OCI-LY1 (cell line): Measurements from ENCODE around the gene GPHA2.

ENCODE experiments used
- H2AFZ ChIP-seq: fragments of 200-600 bp; sonication (generic), shearing (Covaris generic); 2 replicates; pipeline ENCODE4 v1.6.0; 2014; ENCODE audit warnings: antibody characterized with exemption, mild to moderate bottlenecking, low read length
- H3F3A ChIP-seq: fragments of 200-600 bp; sonication (generic), shearing (Covaris generic); 2 replicates; pipeline ENCODE4 v1.6.0; 2014; ENCODE audit warnings: mild to moderate bottlenecking, antibody characterized with exemption, low read length, moderate library complexity; ENCODE audit not compliant: insufficient read depth
- H3K27ac ChIP-seq: fragments of 200-600 bp; sonication (generic); 2 replicates; pipeline ENCODE4 v1.5.1; 2014; ENCODE audit warnings: low read length, mixed run types, mild to moderate bottlenecking, low read depth; ENCODE audit not compliant: poor library complexity, severe bottlenecking
- H3K27me3 ChIP-seq: fragments of 200-600 bp; sonication (generic); 2 replicates; pipeline ENCODE4 v1.6.0; 2014; ENCODE audit warnings: antibody characterized with exemption, mild to moderate bottlenecking, low read length, moderate library complexity; ENCODE audit not compliant: insufficient read depth
- H3K36me3 ChIP-seq: fragments of 200-600 bp; sonication (generic); 2 replicates; pipeline ENCODE4 v1.6.1; 2014; ENCODE audit warnings: mild to moderate bottlenecking, antibody characterized with exemption, low read length, moderate library complexity, mixed read lengths; ENCODE audit not compliant: insufficient read depth
- H3K4me1 ChIP-seq: fragments of 200-600 bp; sonication (generic); 2 replicates; pipeline ENCODE4 v1.5.1; 2014; ENCODE audit warnings: mild to moderate bottlenecking, low read length, moderate library complexity; ENCODE audit not compliant: insufficient read depth, severe bottlenecking
- H3K4me2 ChIP-seq: fragments of 200-600 bp; sonication (generic), shearing (Covaris generic); 2 replicates; pipeline ENCODE4 v1.6.1; 2014; ENCODE audit warnings: low read length
- H3K4me3 ChIP-seq: fragments of 200-600 bp; sonication (generic); 2 replicates; pipeline ENCODE4 v1.5.1; 2014; ENCODE audit warnings: low read length, low read depth, mild to moderate bottlenecking, mixed read lengths; ENCODE audit not compliant: poor library complexity, severe bottlenecking
- H3K79me2 ChIP-seq: fragments of 200-600 bp; shearing (Covaris generic); 2 replicates; pipeline ENCODE4 v1.6.1; 2016; ENCODE audit warnings: mixed run types, low read length, mixed read lengths; ENCODE audit not compliant: insufficient read depth
- H3K9ac ChIP-seq: fragments of 200-600 bp; sonication (generic), shearing (Covaris generic); 2 replicates; pipeline ENCODE4 v1.6.1; 2014; ENCODE audit warnings: mild to moderate bottlenecking, low read length, mixed read lengths
- H3K9me2 ChIP-seq: fragments of 200-600 bp; sonication (generic), shearing (Covaris generic); 2 replicates; pipeline ENCODE4 v1.6.1; 2014; ENCODE audit warnings: low read depth, mild to moderate bottlenecking, low read length, mixed read lengths
- H3K9me3 ChIP-seq: fragments of 200-600 bp; shearing (Covaris generic); 2 replicates; pipeline ENCODE4 v1.6.1; 2014; ENCODE audit warnings: low read length, mixed read lengths
- H4K20me1 ChIP-seq: fragments of 200-600 bp; sonication (generic), shearing (Covaris generic); 2 replicates; pipeline ENCODE4 v1.6.0; 2016; ENCODE audit warnings: mild to moderate bottlenecking, low read length; ENCODE audit not compliant: insufficient read depth
- EZH2 ChIP-seq: fragments of 200-600 bp; sonication (generic), shearing (Covaris generic); IDR thresholded peaks from 2 replicates; pipeline ENCODE4 v1.8.0; 2017; ENCODE audit warnings: borderline replicate concordance, mixed run types, mild to moderate bottlenecking, antibody characterized with exemption, low read length, moderate library complexity, mixed read lengths
- TF ChIP-seq, protein P1 (sequence below): fragments of 200-600 bp; sonication (generic), shearing (Covaris generic); IDR thresholded peaks from 2 replicates; pipeline ENCODE4 v1.5.1; 2017; ENCODE audit warnings: mild to moderate bottlenecking, antibody characterized with exemption, low read length, moderate library complexity, mixed read lengths

GPHA2 gene

DNA sequence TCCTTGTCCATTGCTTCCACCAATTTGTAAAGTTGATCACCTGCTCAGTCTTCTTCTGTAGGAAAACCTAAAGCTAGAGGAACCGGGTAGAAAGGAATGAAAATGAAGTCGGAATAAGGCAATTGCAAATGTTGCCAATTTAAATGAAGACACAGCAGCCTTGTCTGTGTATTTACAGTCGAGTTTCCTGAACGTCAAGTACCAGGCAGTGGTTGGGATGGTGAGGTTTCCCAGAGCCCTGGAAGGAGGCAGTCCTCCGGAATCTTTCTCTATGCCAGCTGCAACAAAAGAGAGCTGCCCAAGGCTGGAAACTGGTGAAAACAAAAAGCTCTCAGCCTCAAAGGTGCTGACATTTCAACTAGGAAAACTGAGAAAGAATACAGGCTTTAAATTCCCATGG, 18.5 kb upstream of the GPHA2 start:
- H2AFZ ChIP-seq: no peak overlapping the region
- no peak overlapping the region for H3K9ac ChIP-seq
- H3K36me3 ChIP-seq: no peaks in the 10 kb centered on the region
- H4K20me1 ChIP-seq: no peaks in the 10 kb centered on the region
- H3K27ac ChIP-seq: no peak overlapping the region
- no peaks in the 10 kb centered on the region for H3K79me2 ChIP-seq
- no peak overlapping the region for H3K4me3 ChIP-seq
- H3K9me2 ChIP-seq: no peaks in the 10 kb centered on the region
- no peaks in the 10 kb centered on the region for H3K9me3 ChIP-seq
- H3K4me2 ChIP-seq: no peak overlapping the region
- no peak for TF ChIP-seq EZH2
- TF ChIP-seq, protein P1, sequence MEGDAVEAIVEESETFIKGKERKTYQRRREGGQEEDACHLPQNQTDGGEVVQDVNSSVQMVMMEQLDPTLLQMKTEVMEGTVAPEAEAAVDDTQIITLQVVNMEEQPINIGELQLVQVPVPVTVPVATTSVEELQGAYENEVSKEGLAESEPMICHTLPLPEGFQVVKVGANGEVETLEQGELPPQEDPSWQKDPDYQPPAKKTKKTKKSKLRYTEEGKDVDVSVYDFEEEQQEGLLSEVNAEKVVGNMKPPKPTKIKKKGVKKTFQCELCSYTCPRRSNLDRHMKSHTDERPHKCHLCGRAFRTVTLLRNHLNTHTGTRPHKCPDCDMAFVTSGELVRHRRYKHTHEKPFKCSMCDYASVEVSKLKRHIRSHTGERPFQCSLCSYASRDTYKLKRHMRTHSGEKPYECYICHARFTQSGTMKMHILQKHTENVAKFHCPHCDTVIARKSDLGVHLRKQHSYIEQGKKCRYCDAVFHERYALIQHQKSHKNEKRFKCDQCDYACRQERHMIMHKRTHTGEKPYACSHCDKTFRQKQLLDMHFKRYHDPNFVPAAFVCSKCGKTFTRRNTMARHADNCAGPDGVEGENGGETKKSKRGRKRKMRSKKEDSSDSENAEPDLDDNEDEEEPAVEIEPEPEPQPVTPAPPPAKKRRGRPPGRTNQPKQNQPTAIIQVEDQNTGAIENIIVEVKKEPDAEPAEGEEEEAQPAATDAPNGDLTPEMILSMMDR: no peak
- no peaks in the 10 kb centered on the region for H3K27me3 ChIP-seq
- no peaks in the 10 kb centered on the region for H3K4me1 ChIP-seq
- H3F3A ChIP-seq: no peaks in the 10 kb centered on the region

DNA sequence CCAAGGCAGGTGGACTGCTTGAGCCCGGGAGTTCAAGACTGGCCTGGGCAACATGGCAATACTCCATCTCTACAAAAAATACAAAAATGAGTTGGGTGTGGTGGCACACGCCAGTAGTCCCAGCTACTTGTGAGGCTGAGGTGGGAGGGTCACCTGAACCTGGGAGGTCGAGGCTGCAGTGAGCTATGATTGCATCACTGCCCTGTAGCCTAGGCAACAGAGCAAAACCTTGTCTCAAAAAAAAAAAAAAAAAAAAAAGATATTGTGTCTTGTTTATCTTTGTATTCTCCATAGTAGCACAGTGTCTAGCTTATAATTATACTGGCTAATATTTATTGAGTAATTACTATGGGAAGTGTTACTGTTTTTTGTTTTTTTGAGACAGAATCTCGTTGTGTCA, 15.8 kb upstream of the GPHA2 start:
- Histone ChIP-seq H3K27ac (no peak overlapping the region), H3K79me2 (no peaks in the 10 kb centered on the region), H2AFZ (no peak overlapping the region), H3K4me3 (no peak overlapping the region), H3K4me1 (no peaks in the 10 kb centered on the region), H3K9me3 (no peaks in the 10 kb centered on the region), H3F3A (no peaks in the 10 kb centered on the region), H4K20me1 (no peaks in the 10 kb centered on the region), H3K9ac (no peak overlapping the region), H3K36me3 (no peaks in the 10 kb centered on the region), H3K9me2 (no peaks in the 10 kb centered on the region), H3K27me3 (no peaks in the 10 kb centered on the region), H3K4me2 (no peak overlapping the region)
- TF ChIP-seq EZH2: no peak
- TF ChIP-seq, protein P1: no peak

DNA sequence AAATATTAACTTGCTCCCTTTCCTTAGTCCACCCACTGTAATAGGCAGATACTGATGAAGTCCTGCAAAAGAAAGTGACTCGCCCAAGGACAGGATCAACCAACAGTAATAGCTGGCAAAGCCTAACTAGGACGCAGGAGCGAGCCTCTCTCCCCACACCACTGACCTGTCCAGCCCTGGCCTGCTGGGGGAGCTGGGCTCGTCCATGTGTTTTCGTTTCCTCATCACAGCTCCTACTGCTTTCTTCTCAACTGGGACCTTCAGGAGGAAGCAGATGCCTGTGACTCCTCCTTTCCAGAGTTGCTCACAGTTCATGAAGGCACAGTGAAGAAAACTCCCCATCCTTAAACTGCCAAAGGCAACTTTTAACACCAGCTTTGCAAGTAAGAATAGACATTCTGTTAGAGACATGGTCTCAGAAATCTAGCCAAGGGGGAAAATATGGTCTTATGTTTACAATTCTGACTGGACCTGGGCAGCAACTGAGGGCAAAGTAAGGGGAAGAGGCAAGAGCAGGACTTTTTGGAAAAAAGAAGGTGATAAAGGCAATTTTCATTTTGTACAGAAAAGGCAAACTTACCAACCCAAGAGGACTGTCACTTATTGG, 11.6 kb upstream of the GPHA2 start:
- Histone ChIP-seq H3K27ac (no peak overlapping the region), H3K9me3 (no peaks in the 10 kb centered on the region), H3K79me2 (no peaks in the 10 kb centered on the region), H4K20me1 (no peaks in the 10 kb centered on the region), H3K9ac (no peak overlapping the region), H3K4me1 (no peaks in the 10 kb centered on the region), H3K4me2 (no peak overlapping the region), H3F3A (no peaks in the 10 kb centered on the region), H2AFZ (no peak overlapping the region), H3K27me3 (no peaks in the 10 kb centered on the region), H3K9me2 (no peaks in the 10 kb centered on the region), H3K4me3 (no peak overlapping the region), H3K36me3 (no peaks in the 10 kb centered on the region)
- TF ChIP-seq, protein P1: no peak
- TF ChIP-seq EZH2: no peak
